Stomach (tissue), 9 donors: Measurements from ENCODE around the gene PAK1IP1. TPM values are rescaled to one million over a fixed set of nuclear protein-coding genes. Genes with fewer than 3 reads are reported as not detected.

Source experiments
- DNase-seq, 2 donors: peaks; one replicate each; pipeline versions ENCODE4 v3.0.0 to v3.0.0-alpha.2; 2013 to 2019
- H3K27ac ChIP-seq, 5 donors: fragments of 200-600 bp in 4 of 5; sonication (generic) in 4 of 5; one replicate each; pipeline ENCODE4 v1.5.1; 2013 to 2019; ENCODE audit warnings: mild to moderate bottlenecking in 1 of 5, moderate library complexity in 1 of 5
- H3K27me3 ChIP-seq, 3 donors: fragments of 200-600 bp; sonication (generic); one replicate each; pipeline ENCODE4 v1.5.1; 2017 to 2019; ENCODE audit warnings: mixed run types in 1 of 3
- H3K36me3 ChIP-seq, 4 donors: fragments of 200-600 bp; sonication (generic); 1 replicate in 3 of 4; 2 replicates in 1 of 4; pipeline ENCODE4 v1.5.1; 2016 to 2019
- H3K4me1 ChIP-seq, 4 donors: fragments of 200-600 bp; sonication (generic); one replicate each; pipeline ENCODE4 v1.5.1; 2016 to 2019
- H3K4me3 ChIP-seq, 4 donors: fragments of 200-600 bp; sonication (generic) in 3 of 4; one replicate each; pipeline ENCODE4 v1.5.1; 2016 to 2019; ENCODE audit warnings: mild to moderate bottlenecking in 1 of 4
- H3K9me3 ChIP-seq, 4 donors: fragments of 200-600 bp; sonication (generic); one replicate each; pipeline ENCODE4 v1.5.1; 2016 to 2019
- CTCF ChIP-seq, 7 experiments: fragments of 450-650 bp in 4 of 7; fragments of 200-600 bp in 3 of 7; sonication (generic) in 3 of 7; IDR thresholded peaks; one replicate each; pipeline ENCODE4 v1.5.1; 2016 to 2019; ENCODE audit warnings: antibody characterized with exemption in 7 of 7, control low read depth in 2 of 7, mild to moderate bottlenecking in 1 of 7
- EP300 ChIP-seq: sonication (generic); formaldehyde crosslinking; IDR thresholded peaks from one replicate; pipeline ENCODE4 v1.6.1; 2017; ENCODE audit warnings: antibody characterized with exemption
- POLR2A ChIP-seq, 4 donors: fragments of 450-650 bp; IDR thresholded peaks; one replicate each; pipeline ENCODE4 v1.6.1; 2016; ENCODE audit warnings: antibody characterized with exemption in 4 of 4, control low read depth in 2 of 4, mild to moderate bottlenecking in 1 of 4, moderate library complexity in 1 of 4
- POLR2AphosphoS5 ChIP-seq, 3 donors: sonication (generic); formaldehyde crosslinking; IDR thresholded peaks; one replicate each; pipeline ENCODE4 v1.6.1; 2016; ENCODE audit warnings: antibody characterized with exemption in 3 of 3
- WGBS, 5 donors: extraction: QIAGEN DNeasy Blood & Tissue Kit in 3 of 5; methylation state at CpG; one replicate each; pipeline versions ENCODE4 v1.1.5 to v1.1.7; 2013 to 2018; 5-methylcytosine and 5-hydroxymethylcytosine counted together
- intact Hi-C: fragments of 100-400 bp; cut with DNase I; formaldehyde crosslinking; loops from one replicate; pipeline ENCODE4 v1.15.1; 2023; ENCODE audit warnings: low total_unique reads
- polyA plus RNA-seq, 3 donors: library from polyadenylated mRNA; stranded (reverse); fragments of 200-250 nt; gene quantifications; one replicate each; pipeline ENCODE4 v1.2.3, GENCODE V29; 2013
- total RNA-seq, 5 donors: library from RNA; depleted of rRNA; stranded (reverse); fragments of >200 nt; gene quantifications; one replicate each; pipeline versions ENCODE4 v1.1.0 to v1.2.3, GENCODE V29; 2014 to 2016
- donor health status: healthy with polysubstance abuse.
- donor health status: Bipolar disorder and iron deficiency.
- donor health status: healthy.

Gene PAK1IP1
- total and polyA plus RNA-seq, 8 donors = 1.3 to 13.9 (median 11.2) TPM; not detected in 1

DNA sequence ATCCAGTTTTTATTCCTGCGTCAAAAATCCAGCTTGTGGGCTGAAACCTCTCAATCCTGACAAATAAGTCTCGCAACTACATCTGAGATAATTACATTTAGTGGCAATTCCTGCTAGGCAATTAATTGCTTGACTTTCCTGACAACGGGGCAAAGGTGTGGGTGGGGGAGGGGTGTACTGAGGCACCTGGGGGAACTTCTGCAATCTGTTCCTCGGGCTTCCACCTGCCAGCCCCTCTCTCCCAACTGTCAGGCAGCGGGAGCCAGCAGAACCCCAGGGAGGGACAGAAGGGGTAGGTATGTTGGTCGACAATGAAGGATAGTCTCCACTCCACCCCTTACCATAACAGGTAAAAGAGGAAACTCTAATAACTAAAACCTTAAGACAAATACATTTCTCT, 7.2 kb upstream of the PAK1IP1 start:
- no peak overlapping the region for H3K4me3 ChIP-seq
- intact Hi-C loops = no loop called here

DNA sequence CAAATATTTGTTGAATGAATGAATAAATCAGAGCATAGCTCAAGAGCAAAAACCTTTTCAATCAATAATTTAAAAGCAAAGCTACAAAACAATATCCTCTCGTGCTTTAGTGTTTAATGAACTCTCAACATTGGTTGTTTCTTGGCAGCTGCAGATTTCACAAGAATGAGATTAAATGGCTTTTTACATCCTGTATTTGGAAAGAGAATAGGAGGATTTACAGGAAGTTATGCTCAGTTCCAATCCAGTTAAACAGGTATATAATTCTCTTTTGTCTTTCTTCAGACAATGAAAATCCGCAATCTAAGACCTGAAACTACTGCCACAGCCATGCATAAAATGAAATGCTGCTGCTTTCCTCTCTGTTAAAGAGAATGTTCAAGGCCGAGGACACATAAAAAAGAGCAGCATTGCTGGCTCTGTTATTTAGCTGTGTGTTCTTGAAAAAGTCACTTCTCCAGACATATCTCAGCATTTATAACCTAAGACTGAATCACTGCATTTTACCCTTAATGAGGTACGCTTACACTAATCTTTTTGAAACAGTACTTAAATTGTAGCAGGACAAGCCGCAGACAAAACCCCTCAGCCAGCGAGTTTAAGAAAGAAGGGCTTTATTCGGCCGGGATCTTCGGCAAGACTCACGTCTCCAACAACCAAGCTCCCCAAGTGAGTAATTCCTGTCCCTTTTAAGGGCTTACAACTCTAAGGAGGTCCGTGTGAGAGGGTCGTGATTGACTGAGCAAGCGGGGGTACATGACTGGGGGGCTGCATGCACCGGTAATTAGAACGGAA, 3.9 kb upstream of the PAK1IP1 start:
- no peak overlapping the region for H3K4me3 ChIP-seq
- 34 to 45% (median 38%) methylated on average over 15 of the region's 15 CpGs for WGBS, 5 donors
- H3K27me3 ChIP-seq = peaks cover 0 to 3% (median 0%) of the 10 kb centered on the region in 3 donors
- H3K36me3 ChIP-seq = no peaks in the 10 kb centered on the region
- H3K9me3 ChIP-seq = no peaks in the 10 kb centered on the region
- TF ChIP-seq POLR2AphosphoS5 (IDR thresholded peaks at IDR 0.05) (no peak), POLR2A (IDR thresholded peaks at IDR 0.05) (no peak), EP300 (no peak), CTCF (IDR thresholded peaks at IDR 0.05) (no peak)
- peaks cover 21 to 41% (median 28%) of the 10 kb centered on the region in 4 donors for H3K4me1 ChIP-seq
- peak overlapping the region in 4 of 5 donors; percentile 10 to 54 (median 30) for H3K27ac ChIP-seq
- peak in 1 of 2 donors; percentile 32 for DNase-seq
- intact Hi-C loops = loop anchor here (10.0 kb wide), 1 partner anchor 186 kb away; no protein-coding TSS in a partner anchor

More for the DNA sequence above, 7.2 kb upstream of the PAK1IP1 start:
- Histone ChIP-seq H3K27me3 (peaks cover 0 to 3% (median 0%) of the 10 kb centered on the region in 3 donors), H3K36me3 (no peaks in the 10 kb centered on the region), H3K4me1 (peaks cover 0 to 20% (median 10%) of the 10 kb centered on the region in 4 donors), H3K9me3 (no peaks in the 10 kb centered on the region), H3K27ac (no peak overlapping the region)
- 36 to 48% (median 40%) methylated on average over 6 of the region's 6 CpGs for WGBS, 5 donors
- DNase-seq = peak in 1 of 2 donors; percentile 41
- TF ChIP-seq POLR2A (IDR thresholded peaks at IDR 0.05) (no peak), CTCF (IDR thresholded peaks at IDR 0.05) (no peak), POLR2AphosphoS5 (IDR thresholded peaks at IDR 0.05) (no peak), EP300 (no peak)

GRCh38 chr6:10692965-10693538, 1.7 kb upstream of the PAK1IP1 start:
- Histone ChIP-seq H3K9me3 (no peaks in the 10 kb centered on the region), H3K27ac (peak overlapping the region in 1 of 5 donors; percentile 95), H3K4me1 (peaks cover 29 to 50% (median 39%) of the 10 kb centered on the region in 4 donors), H3K27me3 (no peaks in the 10 kb centered on the region), H3K36me3 (peaks cover 0 to 11% (median 8%) of the 10 kb centered on the region in 4 donors), H3K4me3 (peak overlapping the region; percentile 68 to 87 (median 82))
- intact Hi-C loops = loop anchor here (10.0 kb wide), 1 partner anchor 188 kb away; no protein-coding TSS in a partner anchor
- TF ChIP-seq POLR2A (IDR thresholded peaks at IDR 0.05) = no peak
- peak in 1 of 2 donors; percentile 37 for DNase-seq
- WGBS, 5 donors = 81 to 91% (median 85%) methylated on average over 8 of the region's 8 CpGs

DNA sequence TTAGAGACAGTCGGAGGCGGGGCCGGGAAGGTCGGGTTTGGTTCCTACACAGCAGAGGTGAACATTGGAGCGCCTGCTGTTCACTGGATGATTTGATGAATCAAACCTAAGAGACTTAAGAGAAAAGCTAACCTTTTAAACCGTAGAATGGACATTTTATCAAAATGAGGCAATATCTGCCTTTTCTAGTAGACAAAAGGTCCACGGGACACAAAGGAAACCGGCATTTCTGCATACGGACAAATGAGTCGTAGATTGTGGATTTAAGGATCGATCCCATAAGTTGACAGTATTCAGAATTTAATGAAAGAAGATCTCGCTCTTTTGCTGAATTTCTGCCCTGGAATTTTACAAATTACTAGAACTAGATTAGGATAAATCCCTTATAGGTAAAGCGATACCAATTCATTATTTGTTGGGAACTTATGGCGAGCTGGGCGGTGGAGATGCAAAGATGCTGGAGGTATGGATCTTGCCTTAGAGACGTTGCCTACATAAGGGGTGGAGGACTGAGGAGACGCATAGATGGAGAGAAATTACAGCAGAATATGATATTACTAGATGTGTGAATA, 400 bp downstream of the PAK1IP1 start:
- no peak for DNase-seq
- intact Hi-C loops = loop anchor here (10.0 kb wide), 1 partner anchor 190 kb away; no protein-coding TSS in a partner anchor

More for the DNA sequence above, 400 bp downstream of the PAK1IP1 start:
- H3K27me3 ChIP-seq = no peaks in the 10 kb centered on the region
- 0 to 1% (median 0%) methylated on average over 17 of the region's 17 CpGs for WGBS, 5 donors
- H3K36me3 ChIP-seq = peaks cover 0 to 33% (median 29%) of the 10 kb centered on the region in 4 donors
- no peaks in the 10 kb centered on the region for H3K9me3 ChIP-seq
- H3K27ac ChIP-seq = peak overlapping the region; percentile 75 to 96 (median 95)
- TF ChIP-seq EP300 (no peak), CTCF (IDR thresholded peaks at IDR 0.05) (no peak), POLR2A (IDR thresholded peaks at IDR 0.05) (no peak), POLR2AphosphoS5 (IDR thresholded peaks at IDR 0.05) (no peak)
- peak overlapping the region; percentile 68 to 87 (median 82) for H3K4me3 ChIP-seq
- H3K4me1 ChIP-seq = peaks cover 29 to 50% (median 39%) of the 10 kb centered on the region in 4 donors
